GM21528 (cell line): Measurements from ENCODE around the gene ADARB2.

ENCODE experiments used
- ATAC-seq: cut with Tn5 transposase; IDR thresholded peaks from one replicate; pipeline ENCODE4 v1.9.1; 2021; ENCODE audit warnings: mild to moderate bottlenecking, moderate library complexity; ENCODE audit not compliant: unreplicated experiment, low FRiP score

The ADARB2 gene

GRCh38 chr10:1736144-1736971, 967 bp downstream of the ADARB2 start:
- ATAC-seq: no peak

- ATAC-seq: no peak
Measured at GRCh38 chr10:1735562-1735961, 1.8 kb downstream of the ADARB2 start.

GRCh38 chr10:1734288-1734687, 3.0 kb downstream of the ADARB2 start:
- no peak for ATAC-seq

GRCh38 chr10:1733720-1734119, 3.6 kb downstream of the ADARB2 start:
- no peak for ATAC-seq

- no peak for ATAC-seq
Measured at GRCh38 chr10:1732564-1732996, 4.7 kb downstream of the ADARB2 start.

GRCh38 chr10:1731592-1731991, 5.7 kb downstream of the ADARB2 start:
- no peak for ATAC-seq

GRCh38 chr10:1729751-1730150, 7.6 kb downstream of the ADARB2 start:
- ATAC-seq: no peak

- no peak for ATAC-seq
Measured at GRCh38 chr10:1726861-1727260, 10.5 kb downstream of the ADARB2 start.

GRCh38 chr10:1724921-1725488, 12.3 kb downstream of the ADARB2 start:
- ATAC-seq: no peak

- no peak for ATAC-seq
Measured at GRCh38 chr10:1716839-1717238, 20.5 kb downstream of the ADARB2 start.

GRCh38 chr10:1715821-1716220, 21.5 kb downstream of the ADARB2 start:
- no peak for ATAC-seq

- ATAC-seq: no peak
Measured at GRCh38 chr10:1712944-1713671, 24.2 kb downstream of the ADARB2 start.

GRCh38 chr10:1712314-1712713, 25.0 kb downstream of the ADARB2 start:
- ATAC-seq: no peak

GRCh38 chr10:1709161-1709560, 28.2 kb downstream of the ADARB2 start:
- no peak for ATAC-seq

- no peak for ATAC-seq
Measured at GRCh38 chr10:1708746-1709145, 28.6 kb downstream of the ADARB2 start.

GRCh38 chr10:1706711-1707110, 30.6 kb downstream of the ADARB2 start:
- ATAC-seq: no peak

GRCh38 chr10:1706256-1706655, 31.1 kb downstream of the ADARB2 start:
- no peak for ATAC-seq

- no peak for ATAC-seq
Measured at GRCh38 chr10:1698185-1698584, 39.1 kb downstream of the ADARB2 start.

- ATAC-seq: no peak
Measured at GRCh38 chr10:1696106-1696505, 41.2 kb downstream of the ADARB2 start.

- no peak for ATAC-seq
Measured at GRCh38 chr10:1690086-1690485, 47.2 kb downstream of the ADARB2 start.

GRCh38 chr10:1688531-1688930, 48.8 kb downstream of the ADARB2 start:
- ATAC-seq: no peak
